GM12878 (cell line): Measurements from ENCODE around the gene ARFGAP2. TPM values are rescaled to one million over a fixed set of nuclear protein-coding genes. Genes with fewer than 3 reads are reported as not detected.

Experiments used
- ATF7 ChIP-seq: fragments of 450-650 bp; IDR thresholded peaks from 2 replicates; pipeline ENCODE4 v1.6.1; 2016; ENCODE audit warnings: low read depth, mild to moderate bottlenecking
- BACH1 ChIP-seq: fragments of 450-650 bp; IDR thresholded peaks from 2 replicates; pipeline ENCODE4 v1.6.1; 2017; ENCODE audit warnings: mild to moderate bottlenecking, borderline replicate concordance
- BHLHE40 ChIP-seq, 2 experiments: fragments of 450-650 bp in 1 of 2; IDR thresholded peaks; 2 replicates each; pipeline ENCODE4 v1.6.1; 2011 to 2017; ENCODE audit warnings: low read depth in 2 of 2, borderline replicate concordance in 1 of 2, improper control_type of control experiment in 1 of 2, low read length in 1 of 2, mild to moderate bottlenecking in 1 of 2
- CBX3 ChIP-seq: fragments of 200-600 bp; sonication (generic); IDR thresholded peaks from 2 replicates; pipeline ENCODE4 v1.6.1; 2016; ENCODE audit warnings: low read depth, borderline replicate concordance
- CEBPZ ChIP-seq: fragments of 150-350 bp; IDR thresholded peaks from 2 replicates; pipeline ENCODE4 v1.6.1; 2016; ENCODE audit warnings: low read depth, low read length
- E2F4 ChIP-seq: IDR thresholded peaks from 2 replicates; pipeline ENCODE4 v1.6.1; 2012; ENCODE audit warnings: low read depth, low read length, improper control_type of control experiment
- FOS ChIP-seq: IDR thresholded peaks from 3 replicates; pipeline ENCODE4 v1.6.1; 2011; ENCODE audit warnings: borderline replicate concordance; ENCODE audit not compliant: insufficient read length; ENCODE audit errors: extremely low read depth
- KDM1A ChIP-seq: fragments of 200-600 bp; sonication (generic); IDR thresholded peaks from 2 replicates; pipeline ENCODE4 v1.6.1; 2016; ENCODE audit warnings: borderline replicate concordance
- NBN ChIP-seq: fragments of 450-650 bp; IDR thresholded peaks from 2 replicates; pipeline ENCODE4 v1.6.1; 2016
- NFYA ChIP-seq: IDR thresholded peaks from 2 replicates; pipeline ENCODE4 v1.6.1; 2011; ENCODE audit warnings: low read depth, mild to moderate bottlenecking, low read length, improper control_type of control experiment, borderline replicate concordance
- PAX5 ChIP-seq: IDR thresholded peaks from 2 replicates; pipeline ENCODE4 v1.6.1; 2011; ENCODE audit warnings: low read depth, low read length, borderline replicate concordance
- PBX3 ChIP-seq: IDR thresholded peaks from 2 replicates; pipeline ENCODE4 v1.6.1; 2011; ENCODE audit warnings: mild to moderate bottlenecking, low read depth, low read length, moderate library complexity; ENCODE audit not compliant: insufficient replicate concordance
- RB1 ChIP-seq: fragments of 450-650 bp; formaldehyde crosslinking; IDR thresholded peaks from 2 replicates; pipeline ENCODE4 v1.6.1; 2017; ENCODE audit warnings: mild to moderate bottlenecking, borderline replicate concordance
- SP1 ChIP-seq: IDR thresholded peaks from one replicate; pipeline ENCODE4 v1.6.1; 2011; ENCODE audit warnings: low read depth, low read length
- SUPT20H ChIP-seq: IDR thresholded peaks from 2 replicates; pipeline ENCODE4 v1.6.1; 2011; ENCODE audit warnings: low read depth, mild to moderate bottlenecking, low read length, moderate library complexity, borderline replicate concordance; ENCODE audit not compliant: control insufficient read depth
- TAF1 ChIP-seq: IDR thresholded peaks from 2 replicates; pipeline ENCODE4 v1.6.1; 2011; ENCODE audit warnings: mild to moderate bottlenecking, low read depth, low read length, borderline replicate concordance
- WRNIP1 ChIP-seq: IDR thresholded peaks from 2 replicates; pipeline ENCODE4 v1.6.1; 2011; ENCODE audit warnings: low read depth, low read length, improper control_type of control experiment, borderline replicate concordance
- ZBTB40 ChIP-seq: fragments of 450-650 bp; IDR thresholded peaks from 2 replicates; pipeline ENCODE4 v1.6.1; 2016; ENCODE audit warnings: mild to moderate bottlenecking, moderate library complexity, borderline replicate concordance
- ZSCAN29 ChIP-seq: fragments of 450-650 bp; IDR thresholded peaks from 2 replicates; pipeline ENCODE4 v1.6.1; 2017; ENCODE audit warnings: mild to moderate bottlenecking, moderate library complexity
- polyA plus RNA-seq, 11 experiments: library from polyadenylated mRNA; depleted of rRNA in 4 of 11; unstranded in 6 of 11; stranded (reverse) in 5 of 11; fragments of >200 nt; fragmentation: Nextera tagmentation in 4 of 11; fragmentation: Illumina TruSeq in 1 of 11; extraction: Ambion mirVana in 4 of 11; extraction: Trizol in 1 of 11; gene quantifications; 1 replicate in 1 of 11; 2 replicates in 10 of 11; pipeline versions ENCODE4 v1.2.1 to v1.2.3, GENCODE V29; 2011 to 2016; ENCODE audit warnings: inconsistent platforms in 2 of 11, missing spikeins in 2 of 11, low read depth in 1 of 11
- total RNA-seq, 4 experiments: library from RNA; depleted of rRNA in 3 of 4; stranded (reverse); fragments of >200 nt in 3 of 4; fragmentation: Illumina TruSeq in 1 of 4; extraction: Trizol in 1 of 4; gene quantifications; 2 replicates each; pipeline versions ENCODE4 v1.2.1 to v1.2.3, GENCODE V29; 2013 to 2021

The ARFGAP2 gene
- total and polyA plus RNA-seq, 10 of the 15 experiments (the other 5 are each of a cell fraction or from before 2014, with no cell fraction given), result 20.9 to 100 (median 75.5) TPM

- peak; percentile 86 for TF ChIP-seq PBX3
- TF ChIP-seq KDM1A, result no peak
- peak; percentile 87 for TF ChIP-seq TAF1
- TF ChIP-seq RB1, result no peak
- TF ChIP-seq E2F4, result no peak
- TF ChIP-seq PAX5, result peak; percentile 24; the same call in 1 of the 2 replicates
- peak; percentile 10; the same call in 1 of the 2 replicates for TF ChIP-seq NBN
- no peak for TF ChIP-seq NFYA
- peak; percentile 88 for TF ChIP-seq SP1
- TF ChIP-seq ATF7, result no peak
- TF ChIP-seq ZBTB40, result no peak
- TF ChIP-seq CEBPZ, result no peak
- peak in 1 of 2 experiments; percentile 38; a peak in 1 of 4 replicates for TF ChIP-seq BHLHE40 (IDR thresholded peaks at IDR 0.05; ENCODE audit: borderline replicate concordance in 1 of 2, low read depth in 2 of 2, low read length in 1 of 2)
- no peak for TF ChIP-seq CBX3
- peak; percentile 26 for TF ChIP-seq FOS
- TF ChIP-seq ZSCAN29, result no peak
- TF ChIP-seq WRNIP1, result no peak
- peak; percentile 19; the same call in 1 of the 2 replicates for TF ChIP-seq BACH1
- no peak for TF ChIP-seq SUPT20H
Measured at GRCh38 chr11:47176328-47177228, at the start of gene ARFGAP2 (continued).
